ENCODE measurements around the gene OR1L8.
A peak's percentile ranks its signal among the peaks of the same experiment; 100 is the strongest.
"Not testable (repeated sequence)": the region's sequence is repeated elsewhere in the genome, so short reads cannot be mapped to it uniquely, and the experiment has no call there.

OR1L8 gene, protein sequence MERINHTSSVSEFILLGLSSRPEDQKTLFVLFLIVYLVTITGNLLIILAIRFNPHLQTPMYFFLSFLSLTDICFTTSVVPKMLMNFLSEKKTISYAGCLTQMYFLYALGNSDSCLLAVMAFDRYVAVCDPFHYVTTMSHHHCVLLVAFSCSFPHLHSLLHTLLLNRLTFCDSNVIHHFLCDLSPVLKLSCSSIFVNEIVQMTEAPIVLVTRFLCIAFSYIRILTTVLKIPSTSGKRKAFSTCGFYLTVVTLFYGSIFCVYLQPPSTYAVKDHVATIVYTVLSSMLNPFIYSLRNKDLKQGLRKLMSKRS

DNA sequence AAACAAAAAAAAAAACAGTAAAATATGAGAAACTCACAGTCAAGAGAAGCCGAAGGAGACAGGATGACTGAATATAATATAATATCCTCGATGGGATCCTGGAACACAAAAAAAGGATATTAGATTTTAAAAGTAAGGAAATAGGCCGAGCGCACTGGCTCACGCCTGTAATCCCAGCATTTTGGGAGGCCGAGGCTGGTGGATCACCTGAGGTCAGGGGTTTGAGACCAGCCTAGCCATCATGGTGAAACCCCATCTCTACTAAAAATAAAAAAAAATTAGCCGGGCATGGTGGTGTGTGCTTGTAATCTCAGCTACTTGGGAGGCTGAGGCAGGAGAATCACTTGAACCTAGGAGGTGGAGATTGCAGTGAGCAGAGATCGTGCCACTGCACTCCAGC lies at the start of gene OR1L8:
Gene OR1L8 (minus strand): TSS at position 101 of the 400 bp plus-strand sequence. CDS start 14,907 bp downstream, outside the sequence.
- DNase-seq (ENCODE audit: low read depth), result not testable (repeated sequence)

DNA sequence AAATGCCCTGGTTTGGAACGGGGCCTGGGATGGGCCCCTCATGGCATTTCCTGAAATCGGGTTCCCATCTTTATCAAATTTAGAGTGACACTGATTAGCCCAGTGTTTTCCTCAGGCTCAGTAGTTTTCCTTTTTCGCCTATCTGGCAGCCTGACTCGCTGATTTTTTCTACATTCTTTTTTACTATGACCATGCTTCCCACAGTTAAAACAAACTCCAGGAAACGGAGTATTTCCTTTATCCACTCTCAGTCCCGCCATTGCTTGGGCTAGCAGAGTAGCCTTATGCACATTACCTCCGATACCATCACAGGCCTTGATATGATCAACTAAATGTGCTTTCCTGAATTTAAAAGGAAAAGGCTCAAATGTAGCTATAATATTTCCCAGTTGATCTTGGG lies 36.8 kb upstream of the OR1L8 start:
- no peak for DNase-seq (ENCODE audit: low read depth)

DNA sequence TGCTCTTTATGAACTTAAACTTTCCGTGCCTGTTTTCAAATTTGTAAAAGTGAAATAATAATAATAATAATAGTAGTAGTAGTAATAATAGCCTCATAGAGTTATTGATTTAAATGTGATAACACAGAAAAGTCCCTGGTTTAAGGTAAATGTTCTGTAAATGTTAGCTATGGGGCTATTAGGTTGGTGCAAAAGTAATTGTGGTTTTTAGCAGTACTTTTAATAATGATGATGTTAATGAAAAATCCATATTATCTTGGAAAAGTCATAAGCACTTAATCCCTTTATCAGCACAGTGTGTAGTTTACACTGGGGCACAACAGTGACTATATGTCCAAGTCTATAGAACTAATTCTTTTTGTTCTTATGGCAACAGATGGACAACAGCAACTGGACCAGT lies 31.2 kb upstream of the OR1L8 start, which contains the start of gene OR1Q1:
Gene OR1Q1 (plus strand): TSS at position 377 of the 400 bp plus-strand sequence. CDS start 0 bp downstream, at position 377.
- no peak for DNase-seq (ENCODE audit: low read depth)

DNA sequence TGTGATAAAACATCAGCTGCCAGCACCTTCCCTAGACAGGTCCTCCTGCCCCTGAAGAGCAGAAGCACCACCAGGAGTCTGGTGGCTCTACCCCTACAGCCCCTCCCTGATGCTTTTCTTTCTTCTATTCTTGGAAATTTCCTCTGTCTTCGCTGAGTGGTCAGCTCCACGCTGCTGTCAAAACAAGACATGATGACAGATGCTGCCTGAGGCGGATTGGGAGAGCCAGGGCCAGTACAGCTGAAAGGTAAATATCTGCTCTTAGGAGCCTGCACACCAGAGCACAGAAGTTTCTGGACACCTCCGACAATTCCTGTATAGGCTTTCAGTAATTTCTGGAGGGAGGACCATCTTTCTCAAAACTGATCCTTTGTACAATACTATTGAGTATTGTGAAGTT lies 26.6 kb upstream of the OR1L8 start:
- no peak for DNase-seq (ENCODE audit: low read depth)

DNA sequence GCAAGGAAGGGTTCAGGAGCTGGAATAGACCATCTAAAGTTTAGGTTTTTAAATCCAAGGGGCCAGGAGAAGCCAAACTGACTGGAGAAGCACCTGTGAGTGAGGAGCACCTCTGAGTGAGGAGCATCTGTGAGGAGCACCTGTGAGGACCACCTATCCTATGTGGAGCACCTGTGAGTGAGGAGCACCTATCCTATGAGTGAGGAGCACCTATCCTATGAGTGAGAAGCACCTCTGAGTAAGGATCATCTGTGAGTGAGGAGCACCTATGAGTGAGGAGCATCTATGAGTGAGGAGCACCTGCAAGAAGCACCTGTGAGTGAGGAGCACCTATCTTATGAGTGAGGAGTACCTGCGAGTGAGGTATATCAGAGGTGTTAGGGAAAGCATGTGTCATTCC lies 23.4 kb upstream of the OR1L8 start:
- no peak for DNase-seq (ENCODE audit: low read depth)

DNA sequence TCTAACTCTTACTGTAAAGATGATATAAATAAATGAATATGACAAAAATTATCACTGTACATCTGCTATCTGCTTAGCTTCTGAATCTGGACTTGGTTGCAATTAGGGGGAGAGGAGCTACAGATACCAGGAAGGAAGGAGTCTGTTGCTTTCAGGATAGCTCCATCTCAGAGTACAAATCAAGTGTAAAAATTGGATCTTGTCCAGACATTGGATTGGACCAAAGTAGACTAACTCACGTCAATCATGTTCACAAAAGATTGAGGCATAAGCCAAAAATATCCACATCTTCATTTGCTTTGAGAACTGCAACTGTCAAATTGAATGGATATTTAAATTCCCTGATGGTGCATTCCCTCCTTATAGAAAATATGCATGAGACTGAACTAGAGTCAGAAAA lies 22.5 kb upstream of the OR1L8 start:
- DNase-seq (ENCODE audit: low read depth), result no peak

DNA sequence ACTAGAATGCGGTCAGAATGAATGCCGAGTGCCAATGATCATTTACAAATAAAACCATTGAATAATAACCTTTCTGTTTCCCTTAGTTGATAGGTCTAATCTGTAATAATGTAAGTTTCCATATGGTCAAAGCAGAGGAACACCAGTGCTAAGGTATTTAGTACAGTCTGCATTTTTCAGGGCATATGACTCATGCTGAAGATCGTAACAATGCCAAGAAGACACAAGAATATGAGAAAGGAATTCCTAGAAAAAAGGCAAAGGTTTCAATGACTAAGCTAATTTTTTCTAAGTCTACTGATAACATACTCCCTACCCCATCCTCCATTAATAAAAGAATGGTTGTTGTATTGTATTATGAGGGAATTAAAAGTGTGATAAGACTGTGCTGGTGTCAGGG lies 2.8 kb downstream of the OR1L8 start:
- no peak for DNase-seq (ENCODE audit: low read depth)

DNA sequence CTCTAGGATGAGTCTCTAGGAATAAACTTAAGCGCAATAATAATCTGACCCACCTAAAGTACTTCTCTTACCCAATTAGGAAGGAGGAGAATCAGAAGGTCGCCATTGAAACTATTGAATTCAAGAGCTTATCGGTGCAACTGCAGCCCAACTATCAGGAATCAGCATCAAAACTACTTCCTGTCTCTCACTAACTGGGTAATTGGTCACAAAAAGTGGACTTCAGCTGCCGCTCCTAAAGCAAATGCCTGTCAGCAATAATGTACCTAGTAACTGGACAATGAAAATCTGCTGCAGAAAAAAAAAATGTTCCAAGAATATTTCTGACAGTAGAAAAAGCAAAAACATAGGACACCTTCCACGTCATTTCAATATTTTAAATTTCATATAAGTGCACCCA lies 3.3 kb downstream of the OR1L8 start:
- DNase-seq (ENCODE audit: low read depth), result no peak

DNA sequence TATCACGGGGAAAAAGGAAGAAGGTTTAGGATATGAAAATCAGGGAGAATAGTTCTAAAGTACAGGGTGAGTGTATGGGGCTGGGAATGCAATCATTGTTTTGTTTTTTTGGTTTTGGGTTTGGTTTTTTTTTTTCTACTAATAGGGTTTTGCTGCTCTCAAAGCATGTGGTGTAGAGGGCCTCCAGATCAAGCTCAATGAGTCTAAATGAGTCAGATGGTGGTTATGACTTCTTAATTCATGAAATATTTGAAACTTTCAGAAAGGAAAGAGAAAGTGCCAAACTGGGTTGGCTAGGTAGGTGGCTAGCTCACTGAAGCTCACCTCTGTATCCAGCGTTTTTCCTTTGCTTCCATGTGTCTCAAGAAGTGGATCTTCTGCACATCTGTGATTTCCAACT lies 10.7 kb downstream of the OR1L8 start:
- no peak for DNase-seq (ENCODE audit: low read depth)

DNA sequence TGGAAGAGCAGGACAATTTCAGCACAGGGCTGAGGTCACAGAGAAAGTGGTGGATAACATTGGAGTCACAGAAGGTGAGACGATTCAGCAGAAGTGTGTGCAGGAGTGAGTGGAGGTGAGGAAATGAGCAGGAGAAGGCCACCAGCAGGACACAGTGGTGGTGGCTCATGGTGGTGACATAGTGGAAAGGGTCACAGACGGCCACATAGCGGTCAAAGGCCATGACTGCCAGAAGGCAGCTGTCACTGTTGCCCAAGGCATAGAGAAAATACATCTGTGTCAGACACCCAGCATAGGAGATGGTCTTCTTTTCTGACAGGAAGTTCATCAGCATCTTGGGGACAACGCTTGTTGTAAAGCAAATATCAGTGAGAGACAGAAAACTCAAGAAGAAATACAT lies 15.3 kb downstream of the OR1L8 start:
- DNase-seq (ENCODE audit: low read depth), result no peak

DNA sequence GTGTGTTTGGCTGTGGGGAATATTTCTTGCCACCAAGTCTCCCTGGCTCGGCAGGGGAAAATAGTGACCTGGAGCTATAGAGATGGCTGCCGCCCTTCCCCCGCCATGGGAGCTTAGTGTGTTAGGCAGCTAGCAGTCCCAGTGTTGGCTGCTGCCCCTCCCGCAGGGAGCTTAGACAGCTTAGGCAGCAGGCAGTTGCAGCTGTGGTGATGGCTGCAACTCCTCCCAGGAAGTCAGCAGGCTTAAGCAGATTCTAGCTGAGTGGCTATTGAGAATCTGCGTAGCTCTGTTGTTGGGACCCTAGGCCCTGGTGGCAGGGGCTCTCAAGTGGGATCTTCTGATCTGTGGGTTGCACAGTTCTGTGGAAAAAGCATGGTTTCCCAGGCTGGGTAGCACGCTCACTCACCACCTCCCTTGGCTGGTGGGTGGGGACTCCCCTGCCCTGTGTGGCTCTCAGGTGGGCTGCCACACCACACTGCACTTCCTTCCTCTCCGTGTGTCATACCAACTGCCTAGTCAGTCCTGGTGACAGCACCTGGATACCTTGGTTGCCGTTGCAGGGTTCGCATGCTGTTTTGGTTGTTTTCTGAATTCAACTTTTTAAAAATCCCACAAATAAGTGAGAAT lies 20.9 kb downstream of the OR1L8 start:
- no peak for DNase-seq (ENCODE audit: low read depth)

DNA sequence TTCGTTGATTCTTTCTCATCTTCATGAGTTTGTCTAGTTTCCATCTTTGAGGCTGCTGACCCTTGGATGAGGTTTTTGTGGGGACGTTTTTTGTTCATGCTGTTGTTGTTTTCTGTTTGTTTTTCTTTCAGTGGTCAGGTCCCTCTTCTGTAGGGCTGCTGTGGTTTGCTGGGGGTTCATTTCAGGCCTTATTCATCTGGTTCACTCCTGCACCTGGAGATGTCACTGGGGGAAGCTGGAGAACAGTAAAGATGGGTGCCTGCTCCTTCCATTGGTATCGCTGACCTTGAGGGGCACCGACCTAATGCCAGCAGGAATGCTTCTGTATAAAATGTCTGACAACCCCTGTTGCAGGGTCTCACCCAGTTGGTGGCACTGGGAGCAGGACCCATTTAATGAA lies 21.7 kb downstream of the OR1L8 start:
- DNase-seq (ENCODE audit: low read depth), result no peak

DNA sequence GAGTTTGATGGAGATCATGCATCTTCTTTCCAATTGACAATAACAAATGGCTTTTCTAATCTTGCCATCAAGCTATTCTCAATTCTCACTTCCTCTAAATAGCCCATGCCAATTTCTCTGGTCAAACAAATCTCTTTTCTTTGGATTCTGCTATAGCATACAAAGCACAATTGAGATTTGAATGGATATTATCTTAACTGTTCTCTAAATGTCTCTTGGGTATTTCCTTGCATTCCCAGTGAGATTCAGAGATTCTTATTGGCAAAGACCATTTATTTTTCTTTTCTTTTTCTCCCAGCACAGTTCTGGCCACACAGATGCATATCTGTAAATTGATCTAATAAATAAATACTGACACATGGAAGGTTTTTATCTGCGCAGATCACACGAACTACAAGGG lies 30.4 kb downstream of the OR1L8 start, which contains the start of gene OR1N2:
Gene OR1N2 (plus strand): TSS at position 301 of the 400 bp plus-strand sequence. CDS start 100 bp downstream, outside the sequence.
- no peak for DNase-seq (ENCODE audit: low read depth)

DNA sequence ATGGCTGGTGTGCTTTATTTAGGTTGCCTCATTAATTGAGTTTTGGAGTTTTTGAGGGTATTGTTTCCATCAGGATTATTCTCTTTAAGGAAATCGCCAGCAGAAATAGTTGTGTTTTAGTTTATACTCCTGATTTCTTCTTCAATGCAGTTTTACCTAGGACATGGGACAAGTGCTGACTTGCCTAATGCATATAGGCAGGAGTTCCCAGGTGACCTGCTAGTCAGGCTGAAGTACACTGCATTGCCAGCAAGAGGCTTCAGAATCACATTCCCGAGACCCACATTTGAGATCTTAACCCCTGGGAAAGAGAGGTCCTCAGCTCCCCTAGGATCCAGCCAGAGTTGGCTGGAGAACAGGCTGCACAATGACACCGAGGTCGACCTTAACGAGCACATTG lies 31.8 kb downstream of the OR1L8 start:
- DNase-seq (ENCODE audit: low read depth), result no peak

DNA sequence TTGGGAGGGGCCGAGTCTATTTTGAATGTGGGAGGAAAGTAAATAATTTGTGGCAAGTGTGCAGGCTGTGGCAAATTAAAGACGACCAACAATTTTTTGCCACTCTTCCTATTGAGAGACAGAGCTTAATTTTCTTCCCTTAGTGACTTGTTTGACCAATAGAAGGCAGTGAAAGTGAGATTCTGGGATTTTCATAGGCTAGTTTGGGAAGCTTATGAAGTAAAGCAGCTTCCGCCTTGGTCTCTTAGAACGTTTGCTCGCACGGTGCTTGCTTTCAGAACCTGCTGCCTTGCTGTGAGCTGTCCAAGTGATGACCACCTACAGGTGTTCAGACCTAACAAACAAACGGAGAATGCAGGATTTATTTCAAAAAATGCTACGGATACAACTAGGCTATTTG lies 37.0 kb downstream of the OR1L8 start:
- no peak for DNase-seq (ENCODE audit: low read depth)

DNA sequence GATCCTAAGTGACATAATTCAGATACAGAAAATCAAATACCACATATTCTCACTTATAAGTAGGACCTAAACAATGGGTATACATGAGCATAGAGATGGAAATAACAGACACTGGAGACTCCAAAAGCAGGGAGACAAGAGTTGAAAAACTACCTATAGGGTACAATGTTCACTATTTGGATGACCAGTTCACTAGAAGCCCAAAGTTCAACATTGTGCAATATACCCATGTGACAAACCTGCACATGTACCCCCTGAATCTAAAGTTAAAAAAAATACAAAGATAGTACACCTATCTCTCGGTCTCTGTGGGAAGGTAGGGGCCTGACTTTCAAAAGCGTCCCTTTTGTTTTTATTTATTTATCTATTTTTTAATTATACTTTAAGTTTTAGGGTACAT lies 44.4 kb downstream of the OR1L8 start:
- no peak for DNase-seq (ENCODE audit: low read depth)

DNA sequence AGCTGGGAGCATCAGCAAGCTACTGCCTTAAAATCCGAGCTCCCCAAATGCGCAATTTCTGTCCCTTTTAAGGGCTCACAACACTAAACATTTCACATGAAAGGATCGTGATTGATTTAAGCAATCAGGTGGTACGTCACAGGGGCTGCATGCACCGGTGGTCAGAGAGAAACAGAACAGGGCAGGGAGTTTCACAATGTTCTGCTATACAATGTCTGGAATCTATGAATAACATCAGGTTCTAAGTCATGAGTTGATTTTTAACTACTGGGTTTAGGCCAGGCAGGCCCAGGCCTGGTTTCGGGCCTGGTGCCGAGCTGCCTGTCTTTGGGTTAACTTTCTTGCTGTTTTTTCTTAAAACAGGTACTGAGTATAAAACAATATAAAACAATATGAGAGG lies 46.1 kb downstream of the OR1L8 start:
- not testable (repeated sequence) for DNase-seq (ENCODE audit: low read depth)

DNA sequence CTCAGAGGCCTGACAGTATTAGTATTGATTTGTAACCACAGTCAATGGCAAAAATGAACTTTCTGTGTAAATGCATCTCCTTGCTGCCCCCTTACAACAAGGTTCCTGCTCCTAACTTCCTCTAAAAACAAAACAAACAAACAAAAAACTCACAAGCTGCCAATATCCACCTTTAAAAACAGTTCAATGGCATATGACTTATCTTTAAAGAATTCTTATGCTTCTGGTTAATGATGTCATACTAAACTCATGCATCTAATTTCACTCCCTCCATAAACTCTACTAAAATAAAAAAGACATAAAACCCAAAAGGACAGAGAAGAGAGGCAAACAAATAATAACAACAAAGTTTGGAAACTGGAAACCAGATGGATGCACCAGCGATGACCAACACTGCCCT lies 47.0 kb downstream of the OR1L8 start:
- DNase-seq (ENCODE audit: low read depth), result no peak

DNA sequence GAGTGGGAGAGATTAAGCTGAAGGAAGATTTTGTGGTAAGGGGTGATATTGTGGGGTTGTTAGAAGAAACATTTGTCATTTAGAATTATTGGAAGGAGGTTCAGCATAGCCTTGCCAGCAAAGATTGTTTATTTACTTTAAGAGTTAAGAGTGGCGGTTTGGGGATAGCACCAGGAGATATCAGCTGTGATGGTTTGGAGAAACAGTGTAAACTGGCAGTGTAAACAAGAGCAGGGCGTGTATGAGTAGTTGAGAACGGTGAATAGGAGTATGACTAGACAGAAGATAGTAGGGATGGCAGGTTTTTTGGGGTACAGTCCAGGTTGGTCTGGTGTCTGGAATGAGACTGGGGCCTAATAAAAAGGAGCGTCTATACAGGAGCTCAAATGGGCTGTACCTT lies 52.0 kb downstream of the OR1L8 start:
- DNase-seq (ENCODE audit: low read depth), result not testable (repeated sequence)

DNA sequence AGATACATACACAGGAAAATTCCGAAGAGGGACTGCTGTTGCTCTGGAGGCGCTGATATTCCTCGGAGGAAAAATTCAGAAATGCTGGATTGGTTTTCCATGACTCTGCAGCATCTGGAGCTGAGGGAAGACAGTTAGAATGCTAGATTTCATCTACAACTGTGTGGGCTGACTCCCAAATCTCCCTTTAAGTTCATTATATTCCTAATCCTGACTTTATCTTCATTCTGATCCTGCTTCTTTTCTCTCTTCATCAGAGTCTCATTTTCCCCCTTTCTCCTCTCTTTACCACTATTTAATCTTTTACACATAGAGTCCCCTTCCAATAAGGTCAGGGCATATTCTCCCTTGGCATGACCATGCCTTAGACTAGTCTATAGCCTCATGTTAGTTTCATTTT lies 56.0 kb downstream of the OR1L8 start, which contains the start of gene OR1N1:
Gene OR1N1 (minus strand): TSS at position 101 of the 400 bp plus-strand sequence. CDS start 0 bp downstream, at position 101.
- no peak for DNase-seq (ENCODE audit: low read depth)

DNA sequence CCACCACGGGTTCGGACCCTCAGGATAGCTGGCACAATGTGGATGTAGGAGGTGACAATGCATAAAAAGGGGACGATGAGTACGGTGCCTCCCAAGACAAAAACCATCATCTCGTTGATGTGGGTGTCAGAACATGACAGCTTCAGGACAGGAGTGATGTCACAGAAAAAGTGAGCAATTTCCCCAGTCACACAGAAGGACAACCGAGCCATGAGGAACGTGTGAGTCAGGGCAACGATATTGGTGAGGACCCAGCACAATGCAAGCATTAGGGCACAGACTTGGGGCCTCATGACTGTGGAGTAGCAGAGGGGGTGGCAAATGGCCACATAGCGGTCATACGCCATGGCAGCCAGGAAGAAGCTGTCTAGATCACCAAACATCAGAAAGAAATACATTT lies 56.6 kb downstream of the OR1L8 start:
- peak; percentile 1 for DNase-seq (ENCODE audit: low read depth)

DNA sequence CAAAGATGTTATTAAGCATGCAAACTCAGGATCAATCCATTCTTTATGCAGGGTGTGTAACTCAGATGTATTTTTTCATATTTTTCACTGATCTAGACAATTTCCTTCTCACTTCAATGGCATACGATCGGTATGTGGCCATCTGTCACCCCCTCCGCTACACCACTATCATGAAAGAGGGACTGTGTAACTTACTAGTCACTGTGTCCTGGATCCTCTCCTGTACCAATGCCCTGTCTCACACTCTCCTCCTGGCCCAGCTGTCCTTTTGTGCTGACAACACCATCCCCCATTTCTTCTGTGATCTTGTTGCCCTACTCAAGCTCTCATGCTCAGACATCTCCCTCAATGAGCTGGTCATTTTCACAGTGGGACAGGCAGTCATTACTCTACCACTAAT lies 63.8 kb downstream of the OR1L8 start:
- DNase-seq (ENCODE audit: low read depth), result no peak

DNA sequence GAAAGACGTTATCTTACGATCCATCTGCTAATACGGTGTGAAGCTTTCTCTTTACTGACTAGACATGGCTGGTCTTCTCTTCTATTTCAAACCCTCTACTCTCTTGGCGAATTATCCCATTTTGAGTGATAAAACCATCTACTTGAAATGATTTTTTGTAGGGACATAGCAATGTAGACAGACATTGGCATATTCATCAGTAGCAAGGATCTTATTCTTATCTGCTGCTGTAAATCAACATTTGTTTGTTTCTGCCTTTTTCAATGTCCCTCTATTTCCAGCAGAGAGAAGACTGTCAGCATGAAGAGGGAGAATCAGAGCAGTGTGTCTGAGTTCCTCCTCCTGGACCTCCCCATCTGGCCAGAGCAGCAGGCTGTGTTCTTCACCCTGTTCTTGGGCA lies 64.3 kb downstream of the OR1L8 start, which contains the start of gene OR1J4:
Gene OR1J4 (plus strand): TSS at position 301 of the 400 bp plus-strand sequence. CDS start 0 bp downstream, at position 301.
- no peak for DNase-seq (ENCODE audit: low read depth)
